GM21423 (cell line): Measurements from ENCODE around the gene MACROD2.
A peak's percentile ranks its signal among the peaks of the same experiment; 100 is the strongest.

Experiments used
- ATAC-seq: cut with Tn5 transposase; IDR thresholded peaks from one replicate; pipeline ENCODE4 v1.9.1; 2021; ENCODE audit warnings: mild to moderate bottlenecking, moderate library complexity; ENCODE audit not compliant: unreplicated experiment

MACROD2 gene

GRCh38 chr20:14401479-14402138 is 406.3 kb downstream of the MACROD2 start:
- no peak for ATAC-seq

GRCh38 chr20:14404515-14404914 is 409.2 kb downstream of the MACROD2 start:
- no peak for ATAC-seq

GRCh38 chr20:14406495-14406894 is 411.2 kb downstream of the MACROD2 start:
- ATAC-seq: peak; percentile 68

DNA sequence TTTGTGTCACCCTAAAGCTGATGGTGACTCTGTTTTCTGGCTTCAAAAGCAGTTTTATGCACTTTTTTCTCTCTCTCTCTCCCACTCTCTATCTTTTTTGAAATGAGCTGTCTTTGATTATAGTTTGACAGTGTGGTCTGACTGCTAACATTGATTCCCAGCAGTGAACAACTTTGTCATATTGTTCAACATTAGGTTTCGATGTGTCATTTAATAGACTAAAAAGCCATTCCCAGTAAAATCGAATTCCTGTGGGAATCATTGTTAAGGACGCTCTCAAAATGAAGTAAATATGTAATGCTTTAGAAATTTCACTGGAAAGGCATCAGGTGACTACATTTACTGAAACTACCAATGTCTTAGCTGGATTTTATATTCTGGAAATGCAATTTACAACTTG is 412.0 kb downstream of the MACROD2 start:
- ATAC-seq: no peak

DNA sequence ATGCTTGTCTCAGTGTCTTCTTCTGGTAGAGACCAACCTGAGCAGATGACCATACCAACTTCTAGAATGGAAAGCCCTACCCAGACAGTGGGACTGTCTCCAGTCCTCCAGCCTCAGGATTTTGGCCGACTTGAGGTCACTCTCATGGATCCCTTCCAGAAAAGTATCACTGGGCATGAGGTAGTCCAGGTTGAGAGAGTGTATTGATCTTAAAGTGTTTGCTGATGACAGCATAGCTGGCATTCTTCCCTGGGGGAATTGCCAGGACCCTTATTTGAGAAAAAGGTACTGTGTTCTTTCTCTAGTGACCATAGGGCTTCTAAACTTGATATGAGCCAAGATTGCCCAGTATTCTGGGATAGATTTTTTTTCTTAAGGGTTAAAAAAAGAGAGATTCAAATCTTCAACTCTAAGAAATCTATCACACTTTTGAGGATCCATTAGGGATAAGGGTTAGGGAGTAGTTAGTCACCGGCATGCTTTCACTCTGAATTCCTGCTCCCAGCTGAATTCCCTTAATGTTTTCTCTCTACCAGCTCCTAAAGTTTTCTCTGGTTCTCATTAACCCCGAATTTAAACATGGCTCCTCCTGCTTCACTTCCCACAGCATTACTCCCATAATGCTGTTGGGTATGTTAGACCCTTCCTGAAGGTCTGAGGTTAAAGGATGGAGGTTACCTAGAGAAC is 415.7 kb downstream of the MACROD2 start:
- ATAC-seq: no peak

- ATAC-seq: no peak
Measured at GRCh38 chr20:14412065-14412681, 416.9 kb downstream of the MACROD2 start.

DNA sequence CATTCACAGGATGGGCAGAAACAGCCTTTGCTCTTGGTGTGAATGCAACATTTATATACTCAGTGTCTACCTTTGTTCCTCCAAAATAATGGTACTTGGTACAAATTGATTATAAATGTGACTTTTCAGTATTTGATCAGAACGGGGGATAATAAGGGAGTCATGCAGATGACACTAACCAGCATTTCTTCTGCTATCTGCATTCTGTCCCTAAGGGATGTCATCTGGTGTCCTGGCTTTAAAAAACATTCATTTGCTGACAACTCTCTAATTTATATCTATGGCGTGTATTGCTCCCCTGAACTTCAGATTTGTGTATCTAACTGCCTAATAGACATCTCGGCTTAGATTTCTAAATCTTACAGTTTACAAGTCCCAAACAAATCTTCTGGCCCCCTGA is 418.5 kb downstream of the MACROD2 start:
- no peak for ATAC-seq

DNA sequence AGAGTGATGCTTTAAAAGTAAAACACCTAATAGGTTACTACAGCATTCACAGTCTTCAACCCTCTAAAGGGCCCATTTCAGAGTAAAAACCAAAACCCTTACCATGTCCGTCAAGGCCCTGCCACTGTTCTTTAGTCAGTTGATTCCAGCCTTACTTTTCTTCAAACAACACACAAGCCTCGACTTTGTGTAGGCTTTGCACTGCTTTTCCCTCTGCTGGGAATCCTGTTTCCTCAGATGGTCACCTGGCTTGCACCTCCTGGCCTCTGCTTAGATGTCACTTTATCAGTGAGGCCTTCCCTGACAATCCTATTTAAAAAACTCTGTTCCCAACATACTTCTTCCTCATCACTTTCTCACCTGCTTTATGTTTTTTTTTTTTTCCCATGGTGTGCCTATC is 419.2 kb downstream of the MACROD2 start:
- no peak for ATAC-seq

GRCh38 chr20:14415467-14415866 is 420.2 kb downstream of the MACROD2 start:
- no peak for ATAC-seq

GRCh38 chr20:14418376-14418775 is 423.1 kb downstream of the MACROD2 start:
- ATAC-seq: no peak

DNA sequence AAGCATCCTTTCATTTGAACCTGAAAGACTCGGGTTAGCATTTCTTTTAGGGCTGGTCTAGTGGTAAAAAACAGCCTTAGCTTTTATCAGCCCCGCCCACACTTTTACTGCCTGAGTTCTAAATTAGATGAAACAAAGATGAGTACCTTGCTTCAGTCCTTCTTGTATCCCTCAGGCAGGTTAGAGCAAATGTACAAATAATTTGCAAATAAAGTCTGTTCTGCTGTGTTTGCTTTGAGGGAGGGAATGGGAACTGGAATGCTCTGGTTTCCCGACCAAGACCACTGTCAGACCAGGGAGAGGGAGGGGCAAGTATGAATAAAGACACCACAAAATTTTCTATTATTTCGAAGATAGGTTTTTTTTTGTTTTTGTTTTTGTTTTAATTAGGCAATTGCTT is 427.6 kb downstream of the MACROD2 start:
- ATAC-seq: no peak

DNA sequence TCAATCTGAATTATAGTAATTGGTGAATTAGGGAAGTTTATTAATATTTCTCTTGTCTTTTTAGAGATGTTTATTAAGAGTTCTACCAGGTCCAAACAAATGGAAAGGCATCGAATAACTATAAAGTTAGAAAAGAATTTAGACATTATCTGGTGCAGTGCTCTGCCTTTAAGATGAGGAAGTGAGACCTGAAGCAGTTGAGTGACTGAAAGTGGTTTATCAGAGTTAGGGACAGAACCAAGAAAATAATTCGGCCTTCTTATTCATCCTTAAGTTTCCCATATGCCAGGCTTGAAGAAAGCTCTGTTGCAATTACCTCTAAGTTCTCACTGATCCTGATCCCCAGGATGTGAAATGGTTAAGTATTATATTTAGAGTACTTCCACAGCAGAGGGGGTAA is 436.3 kb downstream of the MACROD2 start:
- ATAC-seq: no peak

- ATAC-seq: no peak
Measured at GRCh38 chr20:14432085-14432484, 436.8 kb downstream of the MACROD2 start.

- no peak for ATAC-seq
Measured at GRCh38 chr20:14432597-14432996, 437.3 kb downstream of the MACROD2 start.

GRCh38 chr20:14434384-14435136 is 439.2 kb downstream of the MACROD2 start:
- no peak for ATAC-seq

DNA sequence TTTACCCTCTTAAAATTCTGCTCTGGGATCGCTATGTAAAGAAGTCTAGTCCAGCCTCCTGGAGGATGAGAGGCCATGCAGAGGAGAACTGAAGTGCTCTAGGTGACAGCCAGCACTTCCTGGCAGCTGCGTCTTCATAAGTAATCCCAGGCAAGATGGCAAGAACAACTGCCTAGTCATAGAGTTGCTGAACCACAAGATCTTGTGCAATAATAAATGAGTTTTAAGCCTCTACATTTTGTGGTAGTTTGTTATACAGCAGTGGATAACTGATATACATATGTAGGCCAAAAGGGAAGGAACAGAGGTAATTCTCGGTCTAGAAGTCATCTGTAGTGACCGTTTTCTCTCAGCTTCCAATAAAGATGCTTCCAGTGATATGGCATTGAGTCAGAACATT is 445.9 kb downstream of the MACROD2 start:
- no peak for ATAC-seq

DNA sequence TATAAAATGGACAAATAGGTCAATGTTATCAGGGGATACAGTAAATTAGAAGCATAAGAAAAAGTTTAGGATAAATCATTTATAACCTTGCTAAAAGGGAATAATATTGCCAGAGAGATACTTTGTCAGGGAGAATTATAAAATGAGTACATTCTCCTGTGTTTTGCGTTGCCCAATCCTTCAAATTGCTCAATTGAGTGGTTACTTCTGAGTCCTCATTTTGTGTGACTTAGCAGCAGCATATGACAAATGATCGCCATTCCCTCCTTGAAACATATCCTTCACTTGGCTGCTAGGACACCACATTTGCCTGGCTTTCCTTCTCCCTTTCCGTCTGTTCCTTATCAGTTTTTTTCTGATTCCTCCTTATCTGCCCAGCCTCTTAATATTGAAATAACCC is 448.8 kb downstream of the MACROD2 start:
- ATAC-seq: no peak

- no peak for ATAC-seq
Measured at GRCh38 chr20:14445310-14445709, 450.0 kb downstream of the MACROD2 start.

GRCh38 chr20:14445902-14446301 is 450.6 kb downstream of the MACROD2 start:
- ATAC-seq: no peak

GRCh38 chr20:14446446-14446845 is 451.1 kb downstream of the MACROD2 start:
- no peak for ATAC-seq

GRCh38 chr20:14449323-14449722 is 454.0 kb downstream of the MACROD2 start:
- no peak for ATAC-seq

- no peak for ATAC-seq
Measured at GRCh38 chr20:14450256-14450655, 454.9 kb downstream of the MACROD2 start.
